HepG2 (cell line): ENCODE measurements around the gene TM4SF20. TPM values are rescaled to one million over a fixed set of nuclear protein-coding genes. Genes with fewer than 3 reads are reported as not detected.

Source experiments
- CSRNP1 ChIP-seq: sonication (generic); formaldehyde crosslinking; IDR thresholded peaks from 2 replicates; pipeline ENCODE4 v1.8.1; 2023; ENCODE audit warnings: mild to moderate bottlenecking, missing genetic modification reagents
- DR1 ChIP-seq: sonication (generic); formaldehyde crosslinking; IDR thresholded peaks from 2 replicates; pipeline ENCODE4 v1.8.0; 2021; ENCODE audit warnings: mild to moderate bottlenecking, missing genetic modification reagents, inconsistent platforms
- EEA1 ChIP-seq: sonication (generic); formaldehyde crosslinking; IDR thresholded peaks from 2 replicates; pipeline ENCODE4 v1.5.1; 2020; ENCODE audit warnings: mild to moderate bottlenecking, missing genetic modification reagents, borderline replicate concordance
- GATA4 ChIP-seq: sonication (generic); IDR thresholded peaks from 2 replicates; pipeline ENCODE4 v1.6.1; 2016; ENCODE audit warnings: antibody characterized with exemption, low read depth, borderline replicate concordance
- HNRNPK ChIP-seq: fragments of 200-400 bp; formaldehyde crosslinking; IDR thresholded peaks from 2 replicates; pipeline ENCODE4 v1.6.1; 2018; ENCODE audit warnings: low read length, low read depth, moderate library complexity, mild to moderate bottlenecking; ENCODE audit not compliant: poor library complexity, severe bottlenecking
- KDM6A ChIP-seq: IDR thresholded peaks from 2 replicates; pipeline ENCODE4 v1.6.1; 2016; ENCODE audit warnings: low read depth
- KLF9 ChIP-seq: IDR thresholded peaks from 2 replicates; pipeline ENCODE4 v1.6.1; 2016; ENCODE audit warnings: low read depth
- KMT2A ChIP-seq: sonication (generic); formaldehyde crosslinking; IDR thresholded peaks from 2 replicates; pipeline ENCODE4 v1.4.0; 2020; ENCODE audit warnings: missing genetic modification reagents
- MAFF ChIP-seq: IDR thresholded peaks from 2 replicates; pipeline ENCODE4 v1.6.1; 2011; ENCODE audit warnings: low read depth, low read length, improper control_type of control experiment
- MBNL3 ChIP-seq: fragments of 250-450 bp; sonication (Bioruptor Pico); conservative IDR thresholded peaks from 2 replicates; pipeline ENCODE4 v1.8.0; 2022; ENCODE audit warnings: mild to moderate bottlenecking, inconsistent platforms
- MEIS1 ChIP-seq: sonication (generic); formaldehyde crosslinking; IDR thresholded peaks from 2 replicates; pipeline ENCODE4 v1.9.0; 2021; ENCODE audit warnings: mild to moderate bottlenecking, missing genetic modification reagents, moderate library complexity, borderline replicate concordance
- MIXL1 ChIP-seq: IDR thresholded peaks from 2 replicates; pipeline ENCODE4 v1.6.1; 2016
- NFE2 ChIP-seq: sonication (generic); formaldehyde crosslinking; IDR thresholded peaks from 2 replicates; pipeline ENCODE4 v1.4.0; 2020; ENCODE audit warnings: missing genetic modification reagents
- PAWR ChIP-seq: sonication (generic); formaldehyde crosslinking; IDR thresholded peaks from 2 replicates; pipeline ENCODE4 v1.4.0; 2020; ENCODE audit warnings: missing genetic modification reagents, mild to moderate bottlenecking, borderline replicate concordance
- PREB ChIP-seq: sonication (generic); formaldehyde crosslinking; IDR thresholded peaks from 2 replicates; pipeline ENCODE4 v1.4.0; 2020; ENCODE audit warnings: missing genetic modification reagents
- RFX1 ChIP-seq: fragments of 450-650 bp; IDR thresholded peaks from 2 replicates; pipeline ENCODE4 v1.6.1; 2017
- RFX5 ChIP-seq: IDR thresholded peaks from 2 replicates; pipeline ENCODE4 v1.6.1; 2011; ENCODE audit warnings: low read depth, low read length, improper control_type of control experiment
- SMARCC2 ChIP-seq: fragments of 450-650 bp; IDR thresholded peaks from 2 replicates; pipeline ENCODE4 v1.6.1; 2017; ENCODE audit warnings: antibody characterized with exemption, mild to moderate bottlenecking
- ZFP37 ChIP-seq: sonication (generic); formaldehyde crosslinking; IDR thresholded peaks from 2 replicates; pipeline ENCODE4 v1.4.0; 2020; ENCODE audit warnings: missing genetic modification reagents, borderline replicate concordance
- ZNF33B ChIP-seq: sonication (generic); formaldehyde crosslinking; IDR thresholded peaks from 2 replicates; pipeline ENCODE4 v1.5.1; 2020; ENCODE audit warnings: mild to moderate bottlenecking, missing genetic modification reagents
- ZNF432 ChIP-seq: sonication (generic); formaldehyde crosslinking; IDR thresholded peaks from 2 replicates; pipeline ENCODE4 v1.5.0; 2020; ENCODE audit warnings: missing genetic modification reagents, mild to moderate bottlenecking, borderline replicate concordance
- ZNF503 ChIP-seq: sonication (generic); formaldehyde crosslinking; IDR thresholded peaks from 2 replicates; pipeline ENCODE4 v1.4.0; 2020; ENCODE audit warnings: missing genetic modification reagents
- ZNF513 ChIP-seq: sonication (generic); formaldehyde crosslinking; conservative IDR thresholded peaks from 2 replicates; pipeline ENCODE4 v1.5.0; 2020; ENCODE audit warnings: missing genetic modification reagents
- ZNF766 ChIP-seq: sonication (generic); formaldehyde crosslinking; IDR thresholded peaks from 2 replicates; pipeline ENCODE4 v1.5.0; 2020; ENCODE audit warnings: missing genetic modification reagents, borderline replicate concordance
- ZNF788 ChIP-seq: sonication (generic); formaldehyde crosslinking; IDR thresholded peaks from 2 replicates; pipeline ENCODE4 v1.5.0; 2020; ENCODE audit warnings: mild to moderate bottlenecking, missing genetic modification reagents, borderline replicate concordance
- polyA plus RNA-seq, 8 experiments: library from polyadenylated mRNA; depleted of rRNA in 3 of 8; stranded (reverse) in 7 of 8; unstranded in 1 of 8; fragments of >200 nt; fragmentation: Illumina TruSeq in 4 of 8; extraction: Trizol in 4 of 8; gene quantifications; 2 replicates each; pipeline versions ENCODE4 v1.2.1 to v1.2.3, GENCODE V29; 2011 to 2016; ENCODE audit warnings: low read depth in 4 of 8, missing spikeins in 1 of 8, mixed read lengths in 1 of 8; ENCODE audit not compliant: insufficient read depth in 1 of 8
- total RNA-seq, 5 experiments: library from RNA; depleted of rRNA; stranded (reverse); fragments of >200 nt; fragmentation: Illumina TruSeq; extraction: Trizol; gene quantifications; 2 replicates each; pipeline ENCODE4 v1.2.3, GENCODE V29; 2016; ENCODE audit warnings: low read depth in 1 of 5

TM4SF20 gene
- total and polyA plus RNA-seq, 2 of the 13 experiments (the other 11 are each of a cell fraction or from before 2014, with no cell fraction given): not detected

- TF ChIP-seq ZFP37: peak; percentile 95
- peak; percentile 24; the same call in 1 of the 2 replicates for TF ChIP-seq MEIS1 (CRISPR knock-in tag)
- TF ChIP-seq MAFF: no peak; the same call in 1 of the 2 replicates
- TF ChIP-seq RFX1: no peak
- TF ChIP-seq MBNL3: no peak; the same call in 1 of the 2 replicates
- TF ChIP-seq NFE2 (CRISPR knock-in tag): peak; percentile 4; the same call in 1 of the 2 replicates
- TF ChIP-seq ZNF766 (CRISPR knock-in tag): peak; percentile 95
- TF ChIP-seq ZNF432: peak; percentile 22; the same call in 1 of the 2 replicates
- 0 out of 2 replicates have a peak, but pooled peaks have one; percentile 24 for TF ChIP-seq KDM6A (CRISPR knock-in tag)
- no peak for TF ChIP-seq GATA4
- TF ChIP-seq EEA1: no peak; the same call in 1 of the 2 replicates
- TF ChIP-seq HNRNPK: peak; percentile 34
- peak; percentile 98; the same call in 1 of the 2 replicates for TF ChIP-seq ZNF788 (CRISPR knock-in tag)
- TF ChIP-seq RFX5: peak; percentile 37
- peak; percentile 87 for TF ChIP-seq MIXL1 (CRISPR knock-in tag)
- TF ChIP-seq KLF9: peak; percentile 54
- TF ChIP-seq PREB (CRISPR knock-in tag): no peak; the same call in 1 of the 2 replicates
- TF ChIP-seq DR1 (CRISPR knock-in tag): peak; percentile 95
- TF ChIP-seq ZNF503 (CRISPR knock-in tag): peak; percentile 83
- TF ChIP-seq ZNF513 (CRISPR knock-in tag): 0 out of 2 replicates have a peak, but pooled peaks have one; percentile 87
- TF ChIP-seq PAWR (CRISPR knock-in tag): peak; percentile 63
- TF ChIP-seq CSRNP1: peak; percentile 97
- TF ChIP-seq KMT2A (CRISPR knock-in tag): peak; percentile 99
- TF ChIP-seq ZNF33B: peak; percentile 87
- TF ChIP-seq SMARCC2: no peak
Measured at GRCh38 chr2:227324995-227325838, 53.9 kb downstream of the TM4SF20 start, which contains the start of gene MFF (continued).
